CD4-positive, alpha-beta T cell treated with Interleukin-4 for 1 hour (primary cell): Measurements from ENCODE around the gene OR51G2.
"Not testable (repeated sequence)": the region's sequence is repeated elsewhere in the genome, so short reads cannot be mapped to it uniquely, and the experiment has no call there.

Source experiments
- DNase-seq, 2 donors: peaks; one replicate each; pipeline ENCODE4 v3.0.0-alpha.2; 2020 to 2022

The OR51G2 gene

GRCh38 chr11:4919250-4919649, at the start of gene OR51G2:
TSS of gene OR51G2 (minus strand) at chr11:4919350. CDS start at chr11:4915663, 3,687 bp downstream.
- no peak for DNase-seq

- DNase-seq: no peak
Observed at GRCh38 chr11:4962816-4963215, 43.7 kb upstream of the OR51G2 start.

GRCh38 chr11:4960877-4961276, 41.7 kb upstream of the OR51G2 start:
- DNase-seq: no peak

- DNase-seq: no peak
Observed at GRCh38 chr11:4957396-4957795, 38.2 kb upstream of the OR51G2 start.

- not testable (repeated sequence) for DNase-seq
Observed at GRCh38 chr11:4955613-4956012, 36.5 kb upstream of the OR51G2 start, which contains the start of gene OR51A2. TSS of gene OR51A2 (minus strand) at chr11:4955713. CDS start at chr11:4955713, 0 bp downstream.

- DNase-seq: no peak
Observed at GRCh38 chr11:4947505-4947904, 28.4 kb upstream of the OR51G2 start, which contains the start of gene OR51A4. TSS of gene OR51A4 (minus strand) at chr11:4947605. CDS start at chr11:4947100, 505 bp downstream.

GRCh38 chr11:4936745-4937144, 17.6 kb upstream of the OR51G2 start:
- DNase-seq: no peak

- no peak for DNase-seq
Observed at GRCh38 chr11:4932751-4933150, 13.6 kb upstream of the OR51G2 start.

GRCh38 chr11:4926608-4927007, 7.5 kb upstream of the OR51G2 start:
- no peak for DNase-seq

- no peak for DNase-seq
Observed at GRCh38 chr11:4924239-4924638, 5.1 kb upstream of the OR51G2 start, which contains the start of gene OR51G1. TSS of gene OR51G1 (minus strand) at chr11:4924339. CDS start at chr11:4924339, 0 bp downstream.

GRCh38 chr11:4922304-4922703, 3.2 kb upstream of the OR51G2 start:
- DNase-seq: no peak

- DNase-seq: no peak
Observed at GRCh38 chr11:4921796-4922195, 2.6 kb upstream of the OR51G2 start.

- no peak for DNase-seq
Observed at GRCh38 chr11:4916581-4916980, 2.6 kb downstream of the OR51G2 start.

- DNase-seq: no peak
Observed at GRCh38 chr11:4903484-4903883, 15.7 kb downstream of the OR51G2 start, which contains the start of gene OR51A7. TSS of gene OR51A7 (plus strand) at chr11:4903783. CDS start at chr11:4907370, 3,587 bp downstream.

- DNase-seq: no peak
Observed at GRCh38 chr11:4891996-4892640, 27.0 kb downstream of the OR51G2 start.

GRCh38 chr11:4890279-4890678, 28.9 kb downstream of the OR51G2 start:
- no peak for DNase-seq

GRCh38 chr11:4887591-4887990, 31.6 kb downstream of the OR51G2 start:
- DNase-seq: no peak

- no peak for DNase-seq
Observed at GRCh38 chr11:4886186-4886585, 33.0 kb downstream of the OR51G2 start.

- DNase-seq: no peak
Observed at GRCh38 chr11:4884361-4884760, 34.8 kb downstream of the OR51G2 start.

- no peak for DNase-seq
Observed at GRCh38 chr11:4882543-4882942, 36.6 kb downstream of the OR51G2 start.

- no peak for DNase-seq
Observed at GRCh38 chr11:4881860-4882500, 37.2 kb downstream of the OR51G2 start, which contains the start of gene OR51T1. TSS of gene OR51T1 (plus strand) at chr11:4881900. CDS start at chr11:4881900, 0 bp downstream.

GRCh38 chr11:4881188-4881587, 38.0 kb downstream of the OR51G2 start:
- no peak for DNase-seq

- DNase-seq: no peak
Observed at GRCh38 chr11:4865855-4866254, 53.3 kb downstream of the OR51G2 start.

GRCh38 chr11:4863876-4864275, 55.3 kb downstream of the OR51G2 start:
- no peak for DNase-seq
